ENCODE measurements around the gene MIER3. TPM values are rescaled to one million over a fixed set of nuclear protein-coding genes. Genes with fewer than 3 reads are reported as not detected.

Gene MIER3
- total and polyA plus RNA-seq, 2 experiments from 2014 or later, result 7.1 to 41.9 TPM

- 79% methylated on average over 2 of the region's 2 CpGs for WGBS (ENCODE audit: low lambda C conversion rate, missing lambda C conversion rate)
- H4K20me1 ChIP-seq (ENCODE audit: insufficient read depth, poor library complexity, severe bottlenecking), result no peaks in the 10 kb centered on the region
- H3K27me3 ChIP-seq, result no peaks in the 10 kb centered on the region
- no peaks in the 10 kb centered on the region for H3K79me2 ChIP-seq
- H3K9me3 ChIP-seq (ENCODE audit: low read depth), result no peaks in the 10 kb centered on the region
- no peaks in the 10 kb centered on the region for H3K9me2 ChIP-seq (replicated peaks; ENCODE audit: insufficient read depth)
- H3K27ac ChIP-seq, result no peak overlapping the region
- no peaks in the 10 kb centered on the region for H3K36me3 ChIP-seq (replicated peaks; ENCODE audit: insufficient read depth, low read depth)
- no peak for DNase-seq (ENCODE audit: low spot score)
- H3K4me3 ChIP-seq, result no peak overlapping the region
- H2AFZ ChIP-seq, result no peak overlapping the region
- no peak overlapping the region for H3K4me2 ChIP-seq
- no peak for TF ChIP-seq CTCF (IDR thresholded peaks at IDR 0.05; ENCODE audit: poor library complexity)
- TF ChIP-seq EZH2 (IDR thresholded peaks at IDR 0.05; ENCODE audit: borderline replicate concordance), result no peak
- no peak for TF ChIP-seq EZH2phosphoT487 (IDR thresholded peaks at IDR 0.05; ENCODE audit: low read depth, severe bottlenecking, unreplicated experiment)
- H3K4me1 ChIP-seq (ENCODE audit: insufficient read depth), result no peaks in the 10 kb centered on the region
Measured at GRCh38 chr5:56989676-56990075, 37.8 kb upstream of the MIER3 start.

- no peak overlapping the region for H3K4me3 ChIP-seq
- H3K36me3 ChIP-seq (replicated peaks; ENCODE audit: insufficient read depth, low read depth), result no peaks in the 10 kb centered on the region
- H3K27ac ChIP-seq, result no peak overlapping the region
- H3K9me3 ChIP-seq (ENCODE audit: low read depth), result no peaks in the 10 kb centered on the region
- H3K9me2 ChIP-seq (replicated peaks; ENCODE audit: insufficient read depth), result no peaks in the 10 kb centered on the region
- 95% methylated on average over 4 of the region's 4 CpGs for WGBS (ENCODE audit: low lambda C conversion rate, missing lambda C conversion rate)
- peaks cover 4% of the 10 kb centered on the region for H3K4me1 ChIP-seq (ENCODE audit: insufficient read depth)
- H2AFZ ChIP-seq, result no peak overlapping the region
- DNase-seq (ENCODE audit: low spot score), result no peak
- no peak for TF ChIP-seq CTCF (IDR thresholded peaks at IDR 0.05; ENCODE audit: poor library complexity)
- TF ChIP-seq EZH2 (IDR thresholded peaks at IDR 0.05; ENCODE audit: borderline replicate concordance), result no peak
- TF ChIP-seq EZH2phosphoT487 (IDR thresholded peaks at IDR 0.05; ENCODE audit: low read depth, severe bottlenecking, unreplicated experiment), result no peak
- no peaks in the 10 kb centered on the region for H4K20me1 ChIP-seq (ENCODE audit: insufficient read depth, poor library complexity, severe bottlenecking)
- H3K4me2 ChIP-seq, result no peak overlapping the region
- no peaks in the 10 kb centered on the region for H3K79me2 ChIP-seq
- no peaks in the 10 kb centered on the region for H3K27me3 ChIP-seq
Measured at GRCh38 chr5:56988490-56988889, 36.6 kb upstream of the MIER3 start.

- no peaks in the 10 kb centered on the region for H3K9me3 ChIP-seq (ENCODE audit: low read depth)
- H3K79me2 ChIP-seq, result no peaks in the 10 kb centered on the region
- no peak overlapping the region for H3K4me2 ChIP-seq
- no peaks in the 10 kb centered on the region for H3K9me2 ChIP-seq (replicated peaks; ENCODE audit: insufficient read depth)
- no peaks in the 10 kb centered on the region for H3K27me3 ChIP-seq
- no peaks in the 10 kb centered on the region for H3K36me3 ChIP-seq (replicated peaks; ENCODE audit: insufficient read depth, low read depth)
- no peak for DNase-seq (ENCODE audit: low spot score)
- no peak overlapping the region for H3K4me3 ChIP-seq
- 97% methylated on average over 4 of the region's 4 CpGs for WGBS (ENCODE audit: low lambda C conversion rate, missing lambda C conversion rate)
- H3K27ac ChIP-seq, result no peak overlapping the region
- no peak for TF ChIP-seq CTCF (IDR thresholded peaks at IDR 0.05; ENCODE audit: poor library complexity)
- no peak for TF ChIP-seq EZH2 (IDR thresholded peaks at IDR 0.05; ENCODE audit: borderline replicate concordance)
- no peak for TF ChIP-seq EZH2phosphoT487 (IDR thresholded peaks at IDR 0.05; ENCODE audit: low read depth, severe bottlenecking, unreplicated experiment)
- H2AFZ ChIP-seq, result no peak overlapping the region
- peaks cover 4% of the 10 kb centered on the region for H3K4me1 ChIP-seq (ENCODE audit: insufficient read depth)
- H4K20me1 ChIP-seq (ENCODE audit: insufficient read depth, poor library complexity, severe bottlenecking), result no peaks in the 10 kb centered on the region
Measured at GRCh38 chr5:56987171-56987570, 35.2 kb upstream of the MIER3 start.

- Histone ChIP-seq H3K9me3 (ENCODE audit: low read depth) (no peaks in the 10 kb centered on the region), H3K79me2 (no peaks in the 10 kb centered on the region), H3K4me1 (ENCODE audit: insufficient read depth) (peaks cover 4% of the 10 kb centered on the region), H3K27ac (no peak overlapping the region), H3K36me3 (replicated peaks; ENCODE audit: insufficient read depth, low read depth) (no peaks in the 10 kb centered on the region), H2AFZ (no peak overlapping the region), H3K27me3 (no peaks in the 10 kb centered on the region), H3K9me2 (replicated peaks; ENCODE audit: insufficient read depth) (no peaks in the 10 kb centered on the region), H3K4me3 (no peak overlapping the region), H4K20me1 (ENCODE audit: insufficient read depth, poor library complexity, severe bottlenecking) (no peaks in the 10 kb centered on the region), H3K4me2 (no peak overlapping the region)
- DNase-seq (ENCODE audit: low spot score), result no peak
- TF ChIP-seq CTCF (IDR thresholded peaks at IDR 0.05; ENCODE audit: poor library complexity) (no peak), EZH2phosphoT487 (IDR thresholded peaks at IDR 0.05; ENCODE audit: low read depth, severe bottlenecking, unreplicated experiment) (no peak), EZH2 (IDR thresholded peaks at IDR 0.05; ENCODE audit: borderline replicate concordance) (no peak)
- 90% methylated on average over 1 of the region's 1 CpG for WGBS (ENCODE audit: low lambda C conversion rate, missing lambda C conversion rate)
Measured at GRCh38 chr5:56986626-56986947, 34.7 kb upstream of the MIER3 start.
